ENCODE measurements around the gene AKT3.

The AKT3 gene

DNA sequence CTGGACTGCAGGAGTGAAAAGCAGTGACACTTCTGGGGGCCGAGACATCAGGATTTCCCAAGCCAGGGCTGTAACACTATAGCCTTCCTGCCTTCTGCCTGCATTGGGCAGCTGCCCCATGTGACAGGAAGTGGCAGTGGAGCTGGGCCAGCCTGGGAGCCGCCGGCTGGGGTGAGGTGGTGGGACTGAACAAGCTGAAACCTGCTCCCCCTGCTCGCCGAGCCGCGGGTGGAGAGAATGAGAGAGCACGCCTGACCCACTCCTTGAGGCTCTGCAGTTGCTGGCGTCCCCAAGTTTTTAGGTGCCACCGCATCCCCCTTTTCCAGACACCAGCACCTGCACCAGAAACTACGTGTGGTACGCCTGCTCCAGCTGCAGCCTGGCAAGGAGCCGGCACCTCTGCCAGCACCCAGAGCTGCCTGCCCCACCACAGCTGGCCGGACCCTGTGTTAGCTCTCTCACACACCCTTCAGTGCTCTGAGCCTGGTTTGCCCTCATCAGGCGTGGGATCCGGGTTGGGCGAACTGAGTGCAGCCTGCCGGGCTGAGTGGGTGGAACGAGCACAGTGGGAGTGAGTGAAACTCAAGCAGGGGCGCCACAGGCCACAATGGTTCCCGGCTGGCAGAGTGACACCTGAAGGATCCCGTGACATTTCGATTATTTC lies 119.4 kb downstream of the AKT3 start:
- no peak for DNase-seq

GRCh38 chr1:243729956-243730355 lies 120.1 kb downstream of the AKT3 start:
- no peak for DNase-seq

GRCh38 chr1:243727503-243728203 lies 122.4 kb downstream of the AKT3 start:
- DNase-seq, result no peak

DNA sequence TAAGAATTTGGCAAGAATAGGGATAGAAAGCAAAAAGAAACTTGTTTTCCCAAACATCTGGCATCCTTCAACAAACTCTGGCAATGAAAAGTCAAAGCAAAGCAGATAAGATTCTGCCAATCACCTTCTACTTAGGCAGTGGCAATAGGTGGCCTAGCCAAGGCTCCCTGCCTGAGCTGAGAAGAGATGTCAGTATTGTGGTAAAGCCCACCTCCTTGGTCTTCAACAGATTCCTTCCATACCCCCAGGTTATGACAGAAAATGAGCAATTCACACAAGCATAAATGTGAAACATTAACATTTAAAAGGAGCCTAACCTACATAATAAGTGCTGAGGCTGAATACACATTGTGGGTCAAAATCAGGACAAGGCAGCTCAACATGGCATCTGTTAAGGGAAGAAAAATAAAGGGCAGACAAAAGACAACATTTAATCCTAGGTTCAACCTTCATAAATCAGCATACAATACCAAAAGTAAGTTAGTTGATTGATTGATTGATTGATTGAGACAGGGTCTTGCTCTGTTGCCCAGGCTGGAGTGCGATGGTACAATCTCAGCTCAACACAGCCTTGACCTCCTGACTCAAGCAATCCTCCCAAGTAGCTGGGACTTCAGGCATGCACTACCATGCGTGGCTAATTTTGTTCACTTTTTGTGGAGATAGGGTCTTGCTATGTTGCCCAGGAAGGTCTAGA lies 123.1 kb downstream of the AKT3 start:
- no peak for DNase-seq

DNA sequence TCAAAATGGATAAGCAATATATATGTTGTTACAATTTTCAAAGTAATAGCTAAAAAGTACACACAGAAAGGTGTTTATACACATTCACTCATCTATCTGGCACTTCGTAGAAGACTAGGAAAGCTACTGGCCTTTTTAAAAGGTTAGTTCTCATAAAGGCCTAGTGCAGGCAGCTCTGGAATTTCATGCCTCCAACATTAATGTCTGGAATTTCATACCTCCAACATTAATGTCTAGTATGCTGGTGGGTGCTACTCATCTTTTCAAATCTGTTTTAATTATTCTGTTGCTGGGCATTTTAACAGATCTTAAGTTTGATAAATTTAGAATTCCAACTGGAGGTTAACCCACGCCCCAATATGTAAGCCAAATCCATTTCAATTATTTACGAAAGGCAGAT lies 124.2 kb downstream of the AKT3 start:
- DNase-seq, result no peak

- no peak for DNase-seq
These were observed 125.0 kb downstream of the AKT3 start for GRCh38 chr1:243725075-243725474.

- DNase-seq, result peak; percentile 68
These were observed 126.5 kb downstream of the AKT3 start for GRCh38 chr1:243723458-243724043.

GRCh38 chr1:243723050-243723449 lies 127.0 kb downstream of the AKT3 start:
- peak; percentile 82 for DNase-seq

GRCh38 chr1:243719476-243719875 lies 130.6 kb downstream of the AKT3 start:
- DNase-seq, result no peak

DNA sequence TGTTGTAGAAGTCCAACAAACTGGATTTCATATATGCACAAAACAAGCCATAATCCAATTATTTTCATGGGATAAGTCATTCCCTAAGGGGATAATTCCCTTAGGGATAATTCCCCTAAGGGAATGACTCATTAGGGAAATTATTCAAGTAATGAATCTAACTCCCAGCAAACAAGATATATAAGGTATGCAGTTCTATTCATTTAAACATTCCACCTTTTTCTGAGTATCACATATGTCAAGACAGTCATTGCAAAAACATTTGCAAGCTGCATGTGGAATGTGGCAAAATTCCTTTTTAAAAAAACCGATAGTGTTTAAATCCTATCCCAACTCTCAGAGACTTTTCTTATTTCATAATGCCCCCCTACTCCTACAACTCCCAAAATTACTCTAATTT lies 131.2 kb downstream of the AKT3 start:
- no peak for DNase-seq

DNA sequence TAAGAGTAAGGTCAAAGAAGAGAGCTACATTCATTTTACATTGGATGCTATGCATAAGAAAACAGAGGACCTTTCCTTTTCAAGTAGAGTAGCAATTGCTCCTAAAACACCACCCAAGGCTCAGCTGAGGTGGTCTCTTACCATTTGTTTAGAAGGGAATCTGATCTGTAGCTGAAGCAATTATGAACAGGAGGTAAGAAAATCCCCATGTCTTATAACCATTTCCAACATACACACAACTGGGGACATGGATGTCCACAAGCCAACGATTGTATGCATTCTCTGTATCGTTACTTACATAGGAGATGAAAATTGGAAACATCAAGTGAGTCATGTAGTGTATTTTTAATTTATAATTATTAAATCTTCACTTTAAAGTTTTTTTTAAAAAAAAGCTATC lies 132.0 kb downstream of the AKT3 start:
- no peak for DNase-seq

- DNase-seq, result no peak
These were observed 133.1 kb downstream of the AKT3 start for GRCh38 chr1:243716906-243717305.

DNA sequence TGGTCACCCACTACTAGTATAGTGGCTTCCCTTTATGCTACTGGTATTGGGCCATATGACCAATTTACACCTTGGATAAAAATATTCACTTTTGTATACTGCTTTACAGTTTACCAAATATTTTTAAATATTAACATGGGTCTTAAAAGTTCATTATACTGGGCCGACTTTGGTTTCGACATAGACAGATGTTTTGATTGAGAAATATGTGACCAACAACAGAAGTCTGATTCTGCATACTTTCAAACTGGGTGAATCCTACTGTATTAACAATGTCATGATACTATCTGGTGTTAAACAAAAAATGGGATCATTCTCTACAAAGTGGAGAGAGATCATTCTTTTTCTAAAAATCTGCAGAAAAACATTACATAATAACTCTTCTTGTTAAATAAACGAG lies 134.8 kb downstream of the AKT3 start:
- DNase-seq, result no peak

DNA sequence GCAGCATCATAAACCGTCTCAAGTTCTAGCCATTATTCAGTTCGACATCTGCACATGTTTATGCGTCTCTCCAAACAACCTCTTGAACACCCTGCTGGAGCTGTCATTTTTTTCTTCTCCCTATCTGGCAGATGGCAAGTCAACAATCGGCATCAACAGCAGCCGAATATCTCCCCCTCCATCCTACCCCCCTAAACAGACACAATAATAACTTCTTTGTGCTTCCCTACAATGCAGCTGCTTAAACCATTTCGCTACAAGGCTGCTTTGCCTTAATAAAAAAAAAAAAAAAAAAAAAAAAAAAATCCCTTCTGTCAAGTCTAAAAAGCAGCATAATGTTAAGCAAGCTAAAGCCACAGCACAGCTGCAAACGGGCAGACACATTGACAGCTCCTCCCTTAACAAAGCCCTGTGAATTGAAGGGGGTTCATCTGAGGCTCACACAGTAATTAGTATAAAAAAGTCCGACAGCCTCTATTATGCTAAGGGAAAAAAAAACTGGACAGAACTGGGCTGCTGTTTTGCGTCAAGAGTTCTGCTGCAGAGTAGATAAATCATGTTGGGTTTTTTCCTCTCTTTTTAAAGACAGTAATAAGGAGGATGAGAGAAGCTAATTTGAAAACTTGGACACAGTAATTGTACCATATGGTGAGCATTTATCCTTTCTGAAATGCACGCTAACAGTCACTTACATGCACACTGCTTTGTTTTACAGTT lies 136.4 kb downstream of the AKT3 start:
- peak; percentile 98 for DNase-seq

DNA sequence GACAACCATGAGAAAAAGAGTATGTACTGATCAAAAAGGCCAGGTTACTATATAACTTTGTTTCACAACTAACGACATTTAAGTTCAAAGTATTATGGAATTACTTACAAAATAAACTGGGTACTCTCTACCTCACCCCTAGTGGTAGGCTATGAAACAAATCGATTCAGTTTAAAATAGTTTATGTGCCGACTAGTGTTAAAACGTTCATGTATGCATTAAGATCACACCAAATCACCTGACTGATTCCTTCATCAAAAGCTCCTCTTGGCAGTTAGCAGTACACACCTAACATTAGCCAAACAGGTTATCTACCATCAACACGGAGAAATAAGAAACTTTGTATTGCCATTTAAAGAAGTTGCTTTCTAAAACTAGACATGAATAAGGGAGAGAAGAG lies 137.1 kb downstream of the AKT3 start:
- DNase-seq, result peak; percentile 75

- no peak for DNase-seq
These were observed 137.8 kb downstream of the AKT3 start for GRCh38 chr1:243712242-243712641.

- no peak for DNase-seq
These were observed 139.6 kb downstream of the AKT3 start for GRCh38 chr1:243710467-243710866.

GRCh38 chr1:243708210-243708609 lies 141.8 kb downstream of the AKT3 start:
- peak; percentile 42 for DNase-seq

DNA sequence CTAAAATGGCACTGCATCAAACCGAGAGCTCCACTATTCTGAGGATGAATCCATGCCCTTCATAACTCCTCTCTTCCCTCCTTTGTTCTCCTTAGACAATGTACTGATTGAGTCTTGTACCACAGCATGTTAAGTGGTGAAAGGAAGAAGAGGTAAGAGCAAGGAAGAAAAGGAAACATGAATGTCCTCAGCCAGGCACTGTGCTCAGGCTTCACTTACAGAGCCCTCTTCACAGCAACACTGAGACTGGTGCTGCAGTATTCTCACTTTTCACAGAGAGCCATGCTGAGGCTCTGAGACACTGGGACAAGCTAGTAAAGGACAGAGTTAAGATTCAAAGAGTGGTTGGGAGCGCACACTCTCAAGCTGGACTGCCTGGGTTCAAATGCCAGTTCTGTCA lies 143.5 kb downstream of the AKT3 start:
- no peak for DNase-seq

DNA sequence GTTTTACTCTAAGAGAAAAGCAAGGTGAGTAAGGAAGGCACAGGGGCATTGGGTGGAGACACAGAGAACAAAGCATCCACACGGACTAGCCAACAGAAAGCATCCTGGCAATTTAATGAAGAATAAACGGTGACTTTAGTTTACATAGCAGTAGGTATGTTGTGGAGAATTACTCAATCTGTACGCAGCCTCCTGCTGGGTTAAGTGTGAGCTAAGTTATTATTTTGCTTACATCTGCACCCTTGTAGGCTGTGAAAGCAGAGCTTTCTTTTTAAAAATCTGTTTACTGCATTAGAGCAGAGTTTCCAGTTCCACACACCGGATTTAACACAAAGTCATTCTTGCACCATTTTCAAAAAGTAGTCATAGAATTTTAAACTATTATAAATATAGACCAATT lies 144.5 kb downstream of the AKT3 start:
- no peak for DNase-seq

DNA sequence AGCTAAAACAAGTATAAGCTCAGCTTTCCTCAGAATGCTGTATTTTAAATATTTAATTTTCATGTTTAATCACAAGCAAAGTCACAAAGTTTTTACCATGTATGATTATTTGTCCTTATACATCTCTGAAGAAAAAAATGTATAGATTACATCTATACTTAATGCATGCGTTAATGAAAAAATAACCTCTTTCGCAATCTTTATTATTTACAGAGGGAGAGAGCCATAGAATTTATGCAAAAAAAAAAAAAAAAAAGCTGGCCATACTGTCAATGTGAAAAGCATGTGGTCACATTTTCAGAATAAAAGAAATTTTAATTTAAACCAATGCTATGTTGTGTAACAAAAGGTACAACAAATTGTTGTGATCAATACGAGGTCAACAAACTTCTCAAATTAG lies 148.2 kb downstream of the AKT3 start:
- DNase-seq, result no peak

GRCh38 chr1:243693800-243694199 lies 156.2 kb downstream of the AKT3 start:
- peak; percentile 79 for DNase-seq

DNA sequence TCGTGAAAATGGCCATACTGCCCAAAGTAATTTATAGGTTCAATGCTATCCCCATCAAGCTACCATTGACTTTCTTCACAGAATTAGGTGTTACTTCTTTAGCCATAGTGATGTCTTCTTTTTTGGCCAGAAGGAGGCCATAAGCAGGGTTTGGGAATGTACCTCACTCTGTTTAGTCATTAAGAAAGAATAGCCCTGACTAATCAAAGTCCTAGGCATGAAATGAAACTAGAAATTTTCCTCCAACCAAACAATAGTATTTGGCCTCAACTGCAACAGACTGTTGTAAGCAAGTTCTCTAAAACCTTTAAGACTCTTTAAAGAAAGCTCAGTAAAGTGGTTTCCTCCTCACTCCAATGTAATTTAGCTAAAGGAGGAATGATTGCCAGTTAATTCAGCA lies 163.9 kb downstream of the AKT3 start:
- DNase-seq, result no peak

Measured in NCI-H446 treated with DMSO at 0.1 percent for 48 hours (cell line).